HG02759 (cell line): ENCODE data around the gene SMIM17.
"Not testable (repeated sequence)": the region's sequence is repeated elsewhere in the genome, so short reads cannot be mapped to it uniquely, and the experiment has no call there.

Experiments used
- ATAC-seq: cut with Tn5 transposase; IDR thresholded peaks from one replicate; pipeline ENCODE4 v1.9.1; 2021; ENCODE audit warnings: mild to moderate bottlenecking, moderate library complexity; ENCODE audit not compliant: unreplicated experiment

Gene SMIM17

DNA sequence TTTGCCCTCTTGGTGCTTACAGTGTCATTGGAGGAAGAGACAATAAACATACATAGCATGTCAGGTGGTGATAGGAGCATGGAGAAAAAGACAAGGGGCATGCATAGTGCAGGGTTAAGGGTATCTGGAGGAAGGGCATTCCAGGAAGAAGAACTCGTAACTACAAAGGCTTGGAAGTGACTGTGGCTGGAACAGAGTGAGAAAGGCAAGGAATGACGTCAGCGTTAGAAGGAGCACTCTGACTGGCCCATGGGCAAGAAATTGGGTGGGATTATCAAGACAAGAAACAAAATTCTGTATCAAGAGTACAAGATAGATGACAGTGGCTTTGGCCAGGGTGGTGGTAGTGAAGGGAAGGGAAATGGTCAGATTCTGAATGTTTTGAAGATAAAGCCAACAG, 11.2 kb downstream of the SMIM17 start:
- no peak for ATAC-seq

DNA sequence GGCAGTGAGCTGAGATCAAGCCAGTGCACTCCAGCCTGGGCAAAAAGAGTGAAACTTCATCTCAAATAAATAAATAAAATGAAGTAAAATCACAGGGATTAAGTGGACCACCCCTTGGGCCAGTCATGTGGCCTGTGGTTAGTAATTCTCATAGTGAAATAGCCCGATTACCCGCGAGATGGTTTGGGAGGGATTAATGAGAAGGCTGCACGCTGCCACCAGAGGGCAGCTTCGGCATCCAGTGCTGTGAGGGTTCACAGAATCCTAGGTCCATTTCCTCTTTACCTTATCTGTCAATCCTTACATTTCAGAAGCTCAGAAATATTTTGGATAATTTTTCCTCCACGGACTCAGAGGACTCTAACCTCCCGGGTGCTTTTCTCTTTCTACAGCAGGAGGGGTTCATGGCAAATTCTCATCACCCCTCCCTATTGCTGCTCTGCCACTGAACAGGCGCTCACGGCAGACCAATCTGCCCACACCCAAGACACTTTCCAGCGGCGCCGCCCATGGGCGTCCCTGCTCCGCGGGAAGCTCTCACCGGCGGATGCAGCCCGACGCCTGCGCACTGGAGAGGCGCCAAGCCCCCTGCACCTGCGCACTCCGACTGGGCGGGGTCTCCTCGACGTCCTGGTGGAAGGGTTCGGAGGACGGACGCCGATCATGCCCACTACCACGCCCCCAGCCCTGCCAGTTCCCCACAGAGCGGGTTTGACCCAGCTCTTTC, 17.6 kb downstream of the SMIM17 start:
- ATAC-seq, result no peak

DNA sequence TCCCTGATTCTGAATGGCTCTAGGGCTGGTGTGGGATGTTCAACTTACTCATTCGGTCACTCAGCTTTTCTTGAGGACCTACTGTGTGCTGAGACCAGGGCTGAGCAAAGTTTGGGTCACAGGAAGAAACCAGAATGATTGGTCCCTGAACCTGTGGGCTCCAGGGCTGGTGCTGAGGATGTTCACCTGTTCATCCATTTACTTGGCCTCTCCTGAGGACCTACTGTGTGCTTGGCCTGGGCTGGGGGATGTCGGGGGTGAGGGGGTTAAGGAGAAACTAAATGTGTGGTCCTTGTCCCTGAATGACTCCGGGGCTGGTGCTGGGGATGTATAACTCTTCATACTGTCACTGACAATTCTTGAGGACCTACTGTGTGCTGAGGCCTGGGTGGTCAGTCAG, 18.3 kb downstream of the SMIM17 start:
- ATAC-seq, result no peak

DNA sequence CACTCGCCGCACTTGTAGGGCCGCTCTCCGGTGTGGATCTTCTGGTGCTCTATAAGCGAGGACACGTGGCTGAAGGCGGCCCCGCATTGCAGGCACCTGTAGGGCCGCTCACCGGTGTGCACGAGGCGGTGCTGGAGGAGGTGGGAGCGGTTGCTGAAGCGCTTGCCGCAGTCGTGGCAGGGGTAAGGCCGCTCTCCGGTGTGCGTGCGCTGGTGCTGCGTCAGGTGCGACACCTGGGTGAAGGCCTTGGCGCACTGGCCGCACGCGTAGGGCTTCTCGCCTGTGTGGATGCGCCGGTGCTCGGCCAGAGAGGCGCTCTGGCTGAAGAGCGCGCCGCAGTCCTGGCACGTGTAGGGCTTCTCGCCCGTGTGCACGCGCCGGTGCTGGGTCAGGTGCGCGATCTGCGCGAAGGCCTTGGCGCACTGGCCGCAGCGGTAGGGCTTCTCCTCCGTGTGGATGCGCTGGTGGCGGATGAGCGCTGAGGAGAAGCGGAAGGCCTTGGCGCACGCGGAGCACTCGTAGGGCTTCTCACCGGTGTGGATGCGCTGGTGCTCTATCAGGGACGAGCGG, 21.1 kb downstream of the SMIM17 start:
- no peak for ATAC-seq

DNA sequence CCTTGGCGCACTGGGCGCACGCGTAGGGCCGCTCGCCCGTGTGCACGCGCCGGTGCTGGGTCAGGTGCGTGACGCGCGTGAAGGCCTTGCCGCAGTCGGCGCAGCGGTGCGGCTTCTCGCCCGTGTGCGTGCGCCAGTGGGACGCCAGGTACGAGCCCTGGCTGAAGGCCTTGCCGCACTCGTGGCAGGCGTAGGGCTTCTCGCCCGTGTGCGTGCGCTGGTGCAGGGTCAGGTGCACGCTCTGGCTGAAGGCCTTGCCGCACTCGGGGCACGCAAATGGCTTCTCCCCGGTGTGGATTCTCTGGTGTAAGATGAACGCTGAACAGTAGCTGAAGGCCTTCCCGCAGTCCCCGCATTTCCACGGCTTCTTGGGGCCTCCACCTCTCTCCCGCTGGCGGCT, 21.6 kb downstream of the SMIM17 start:
- no peak for ATAC-seq

DNA sequence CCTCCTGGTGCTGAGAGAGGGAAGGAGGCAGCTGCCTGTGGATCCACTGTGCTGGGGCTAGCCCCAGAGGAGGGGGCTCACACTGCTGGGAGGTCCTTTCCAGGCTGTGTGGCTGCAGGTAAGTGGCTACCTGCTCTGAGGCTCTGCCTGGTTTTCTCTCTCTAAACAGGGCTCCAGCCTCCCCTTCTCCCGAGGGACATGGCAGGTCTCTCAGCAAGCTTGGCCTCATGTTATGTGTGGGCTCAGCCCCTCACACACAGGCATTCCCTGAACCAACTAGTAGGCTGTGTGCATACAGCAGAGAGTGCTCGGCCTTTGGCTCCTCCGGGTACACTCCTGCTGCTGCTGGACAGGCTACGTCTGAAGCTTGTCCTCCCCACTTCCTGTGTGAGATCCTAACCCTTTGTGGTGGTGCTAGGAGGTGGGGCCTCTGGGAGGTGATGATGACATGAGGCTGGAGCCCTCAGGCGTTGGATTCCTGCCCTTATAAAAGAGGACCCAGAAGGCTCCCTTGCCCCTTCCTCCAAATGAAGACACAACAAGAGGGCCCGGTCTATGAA, 24.4 kb downstream of the SMIM17 start:
- no peak for ATAC-seq

DNA sequence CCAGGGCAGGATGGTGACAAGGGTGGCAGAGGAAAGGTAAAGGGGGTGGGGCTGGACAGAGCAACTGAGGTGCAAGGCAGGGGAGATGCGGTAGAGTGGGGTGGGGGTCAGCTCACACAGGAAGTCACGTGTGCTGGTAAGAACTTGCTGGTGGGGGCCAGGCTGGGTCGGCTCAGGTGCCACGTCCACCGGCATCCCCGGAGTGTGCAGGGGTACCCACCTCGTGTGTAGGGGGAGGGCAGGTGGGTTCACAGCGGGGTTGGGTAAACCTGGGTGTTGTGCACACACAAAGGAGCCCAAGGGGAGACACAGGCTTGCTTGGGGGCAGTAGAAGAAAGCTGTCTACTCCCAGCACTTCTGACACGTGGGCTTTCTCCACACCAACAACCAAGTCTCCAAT, 25.7 kb downstream of the SMIM17 start:
- ATAC-seq, result no peak

DNA sequence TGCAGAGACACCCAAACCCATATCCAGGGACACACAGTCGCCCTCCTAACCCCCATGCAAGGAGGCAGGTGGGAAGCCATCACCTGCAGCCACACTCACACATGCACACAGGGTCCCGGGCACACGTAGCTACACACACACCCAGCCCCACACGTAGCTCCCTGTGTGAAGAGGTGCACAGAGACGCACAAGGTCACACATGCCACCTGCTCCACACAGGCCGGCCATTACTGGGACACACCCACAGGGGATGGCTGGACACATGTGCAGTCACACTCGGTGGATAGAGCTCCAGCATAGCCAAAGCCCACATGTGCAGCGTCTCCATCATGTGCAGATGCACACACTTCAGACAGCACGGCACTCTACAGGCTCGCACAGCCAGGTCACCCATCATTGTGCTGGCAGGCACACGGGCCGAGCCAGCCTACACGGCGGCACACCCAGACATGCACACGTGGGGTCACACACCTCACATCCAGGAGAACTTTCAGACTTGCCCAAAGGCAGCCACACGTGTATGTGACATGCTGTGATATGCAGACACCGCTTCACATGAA, 27.5 kb downstream of the SMIM17 start:
- no peak for ATAC-seq

DNA sequence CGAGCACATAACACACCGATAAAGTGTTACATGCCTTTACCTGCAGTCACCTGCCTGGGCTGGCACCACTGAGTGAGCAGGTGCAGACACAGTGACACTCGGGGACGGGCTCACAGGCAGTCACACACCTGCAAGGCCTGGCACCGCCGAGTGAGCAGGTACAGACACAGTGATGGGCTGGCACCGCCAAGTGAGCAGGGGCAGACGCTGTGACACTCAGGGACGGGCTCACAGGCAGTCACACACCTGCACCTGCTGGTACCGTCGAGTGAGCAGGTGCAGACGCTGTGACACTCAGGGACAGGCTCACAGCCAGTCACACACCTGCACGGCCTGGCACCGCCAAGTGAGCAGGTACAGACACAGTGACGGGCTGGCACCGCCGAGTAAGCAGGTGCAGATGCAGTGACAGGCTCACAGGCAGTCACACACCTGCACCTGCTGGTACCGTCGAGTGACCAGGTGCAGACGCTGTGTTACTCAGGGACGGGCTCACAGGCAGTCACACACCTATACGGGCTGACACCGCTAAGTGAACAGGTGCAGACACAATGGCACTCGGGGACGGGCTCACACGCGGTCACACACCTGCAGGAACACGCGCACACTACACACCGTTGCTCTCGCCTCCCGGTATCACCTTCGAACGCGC, 28.1 kb downstream of the SMIM17 start:
- ATAC-seq, result no peak

DNA sequence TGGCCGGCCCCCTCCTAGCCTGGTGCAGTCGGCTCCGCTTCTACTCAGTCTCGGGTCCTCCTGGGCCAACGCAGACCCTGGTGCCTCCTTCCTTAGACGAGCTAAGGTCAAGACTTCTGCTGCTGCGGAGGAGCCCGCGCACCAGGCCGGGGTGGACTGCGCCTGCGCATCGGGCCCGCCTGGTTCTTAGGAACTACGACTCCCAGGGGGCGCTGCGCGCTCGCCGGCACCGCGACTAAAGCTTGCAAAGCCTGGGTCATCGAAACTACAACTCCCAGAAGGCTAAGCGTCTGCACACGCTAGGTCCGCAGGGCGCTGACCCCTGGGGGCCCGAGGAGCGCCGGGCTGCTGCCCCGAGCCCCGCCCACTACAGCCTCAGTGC, 28.6 kb downstream of the SMIM17 start, which contains the start of gene ZNF835:
TSS of gene ZNF835 (minus strand) at position 145 of the 382 bp plus-strand sequence. CDS start 6,559 bp downstream, outside the sequence.
- no peak for ATAC-seq

DNA sequence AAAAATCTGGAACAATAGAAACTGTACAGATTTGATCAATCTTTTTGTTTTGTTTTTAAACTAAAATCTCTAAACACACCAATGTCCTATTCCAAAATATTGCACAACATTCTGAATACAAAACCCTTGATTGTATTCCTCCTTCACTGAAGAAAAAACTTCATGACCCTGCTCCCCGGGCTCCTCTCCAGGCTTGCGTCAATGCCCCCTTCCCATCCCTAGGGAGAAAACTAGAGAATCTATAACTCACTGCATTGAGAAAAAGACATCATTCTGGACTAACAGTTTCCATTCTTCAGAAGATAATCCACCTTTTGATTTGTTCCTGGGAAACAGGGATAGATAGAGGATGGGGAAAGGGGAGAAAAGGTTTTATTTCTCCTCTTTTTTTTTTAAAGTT, 29.7 kb downstream of the SMIM17 start:
- ATAC-seq, result not testable (repeated sequence)

DNA sequence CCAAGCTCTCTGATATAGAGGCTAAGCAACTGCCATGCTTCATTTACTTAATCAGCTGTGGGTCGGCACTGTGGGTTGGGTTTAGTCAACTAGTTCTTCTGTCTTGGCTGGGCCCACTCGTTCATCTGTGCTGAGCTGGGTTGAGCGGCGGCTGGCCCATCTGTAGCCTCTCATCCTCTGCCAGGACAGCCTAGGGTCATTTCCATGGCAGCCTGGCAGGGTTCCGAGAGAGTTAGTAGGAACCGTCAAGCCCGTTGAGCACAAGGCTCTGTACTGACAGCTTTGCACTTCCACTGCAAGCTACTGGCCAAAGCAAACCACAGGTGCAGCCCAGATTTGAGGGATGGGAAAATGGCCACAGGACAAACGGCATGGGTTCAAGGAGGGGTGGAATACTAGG, 35.2 kb downstream of the SMIM17 start:
- no peak for ATAC-seq

DNA sequence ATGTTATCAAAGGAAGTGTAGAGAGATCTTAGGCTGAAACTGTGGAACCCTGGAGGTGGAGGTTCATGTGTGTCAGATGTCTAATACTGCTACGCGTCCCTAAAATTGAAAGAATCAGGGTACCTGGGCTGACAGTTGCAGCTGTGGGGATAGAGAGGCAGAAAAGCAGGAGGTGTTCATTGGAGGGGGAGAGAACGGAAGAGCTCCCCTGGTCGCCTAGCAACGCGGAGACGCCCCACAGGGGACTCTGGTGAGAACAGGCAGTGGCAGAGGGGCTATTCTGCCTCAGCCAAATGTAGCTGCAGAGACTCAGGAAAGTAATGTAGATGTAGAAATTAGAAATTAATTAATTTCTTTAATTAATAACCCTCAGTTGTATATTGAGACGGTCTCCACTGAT, 38.7 kb downstream of the SMIM17 start:
- ATAC-seq, result no peak

DNA sequence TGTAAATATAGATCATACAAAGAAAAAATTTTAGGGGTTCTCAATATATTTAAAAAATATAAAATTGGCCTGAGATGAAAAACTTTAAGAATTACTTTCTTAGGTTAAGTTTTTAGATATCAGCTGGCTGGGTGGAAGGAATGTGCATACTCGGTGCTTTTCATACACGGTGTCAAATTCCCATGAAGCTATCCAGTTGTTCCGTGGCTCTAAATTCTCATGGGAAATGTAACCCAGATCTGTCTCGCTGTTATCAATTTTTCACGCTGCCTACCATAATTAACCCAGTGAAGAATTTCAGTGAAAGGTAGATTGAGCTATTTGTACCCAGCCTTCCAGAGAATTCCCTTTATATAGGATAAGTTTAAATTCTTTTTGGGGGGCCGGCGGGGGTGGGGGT, 40.2 kb downstream of the SMIM17 start:
- ATAC-seq, result no peak

DNA sequence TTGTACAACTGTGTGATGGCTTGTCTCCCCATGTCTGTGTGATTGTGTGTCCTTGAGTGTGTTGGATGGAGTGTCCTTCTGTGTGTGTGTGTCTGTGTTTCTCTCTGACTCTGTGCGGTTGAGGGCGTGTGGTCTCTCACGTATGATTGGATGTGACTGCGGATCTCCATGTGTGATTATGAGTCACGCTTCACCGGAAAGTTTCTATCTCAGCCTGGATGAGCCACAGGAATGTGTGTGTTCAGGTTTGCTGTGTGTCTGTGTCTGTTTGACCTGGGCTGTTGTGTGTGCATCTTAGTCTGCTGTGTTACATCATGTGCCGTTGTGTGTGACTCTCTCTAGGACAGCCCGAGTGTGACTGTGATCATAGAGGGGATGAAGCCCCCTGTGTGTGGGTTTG, 44.1 kb downstream of the SMIM17 start:
- ATAC-seq, result no peak

DNA sequence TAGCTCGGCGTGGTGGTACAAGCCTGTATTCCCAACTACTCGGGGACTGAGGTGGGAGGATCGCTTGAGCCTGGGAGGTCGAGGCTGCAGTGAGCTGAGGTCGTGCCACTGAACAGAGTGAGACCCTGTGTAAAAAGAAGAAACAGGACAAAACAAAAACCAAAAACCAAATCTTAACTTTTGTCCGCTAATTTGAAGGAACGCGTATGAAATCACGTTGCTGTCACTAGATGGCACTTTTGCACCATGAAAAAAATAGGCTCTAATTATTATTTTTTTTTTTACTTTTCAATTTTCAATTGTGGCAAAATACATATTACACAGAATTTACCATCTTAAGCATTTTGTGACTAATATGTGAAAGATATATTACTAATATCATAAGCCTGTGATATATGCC, 46.2 kb downstream of the SMIM17 start:
- no peak for ATAC-seq

DNA sequence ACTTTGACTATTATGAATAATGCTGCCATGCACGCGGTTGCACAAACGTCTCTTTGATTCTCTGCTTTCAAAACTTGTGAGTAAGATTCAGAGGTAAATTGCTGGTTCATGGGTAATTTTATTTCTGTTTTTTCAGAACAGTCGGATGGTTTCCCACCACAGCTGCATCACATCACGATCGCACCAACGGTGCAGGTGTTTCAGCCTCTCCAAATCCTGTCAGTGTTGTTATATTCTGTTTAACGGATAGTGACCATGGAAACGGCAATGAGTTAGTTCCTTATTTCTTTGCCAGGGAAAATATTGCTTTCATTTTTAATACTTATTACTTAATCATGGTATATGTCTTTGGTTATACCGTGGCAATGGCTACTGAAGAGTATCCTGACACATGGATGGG, 47.7 kb downstream of the SMIM17 start:
- ATAC-seq, result no peak

DNA sequence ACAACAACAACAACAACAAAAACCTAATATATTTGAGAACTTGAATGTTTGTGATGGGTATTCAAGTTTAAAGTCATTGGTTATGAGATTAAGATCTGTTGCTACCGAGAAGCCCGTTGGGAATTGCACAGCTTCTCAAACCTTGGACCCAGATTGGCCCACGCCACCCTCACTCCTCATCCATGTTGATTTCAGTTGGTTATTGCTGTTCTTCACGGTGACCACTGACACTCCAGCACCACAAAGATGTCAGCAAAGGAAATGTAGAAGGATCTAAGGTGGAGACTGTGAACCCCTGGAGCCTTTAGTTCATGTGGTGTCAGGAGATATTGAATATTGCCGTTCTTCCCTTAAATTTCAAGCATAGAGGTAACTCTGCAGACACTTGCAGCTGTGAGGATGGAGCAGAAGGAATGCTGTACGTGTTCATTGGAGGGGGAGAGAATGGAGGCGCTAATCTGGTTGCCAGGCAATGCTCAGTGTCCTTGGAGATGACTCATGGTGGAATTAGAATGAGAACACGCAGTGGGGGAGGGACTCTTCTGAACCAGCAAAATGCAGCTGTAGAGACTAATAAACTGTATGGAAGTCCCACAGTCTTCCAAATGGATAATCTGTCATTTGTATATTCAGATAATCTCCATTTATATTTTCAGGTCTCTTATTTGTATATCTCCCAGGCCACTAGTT, 49.4 kb downstream of the SMIM17 start:
- no peak for ATAC-seq

DNA sequence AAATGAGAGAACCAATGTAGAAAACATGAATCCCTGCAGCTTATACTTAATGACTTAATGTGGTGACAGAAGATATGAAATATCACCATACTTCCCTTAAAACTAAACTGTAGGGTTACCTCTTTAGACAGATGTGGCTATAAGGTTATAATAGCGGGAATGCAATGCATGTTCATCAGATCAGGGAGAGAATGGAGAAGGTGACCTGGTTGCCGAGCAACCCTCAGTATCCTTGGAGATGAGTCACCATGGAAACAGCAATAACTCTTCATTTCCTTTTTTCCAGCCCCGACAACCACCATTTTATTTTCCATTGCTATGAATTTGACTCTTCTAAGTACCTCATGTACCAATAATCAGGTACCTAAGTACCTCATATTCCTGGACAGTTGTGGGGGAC, 56.6 kb downstream of the SMIM17 start:
- ATAC-seq, result no peak

DNA sequence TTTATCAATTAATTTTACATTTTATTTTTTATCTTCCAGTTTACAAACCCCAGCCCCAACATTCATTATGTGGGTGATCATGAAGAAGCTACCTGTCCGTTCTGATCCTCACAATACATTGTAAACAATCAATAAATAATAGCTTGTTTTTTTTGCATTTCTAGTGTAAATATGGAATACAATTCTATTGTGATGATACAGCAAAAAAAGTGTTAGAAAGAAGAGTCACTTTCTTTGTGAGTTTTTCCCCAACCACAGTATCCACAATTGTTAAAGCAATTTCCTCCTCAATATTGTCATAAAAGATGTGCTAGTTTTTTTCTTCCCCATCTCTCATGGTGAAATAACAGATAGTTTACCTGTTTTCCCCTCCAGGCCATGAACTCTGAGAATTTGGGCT, 58.9 kb downstream of the SMIM17 start:
- no peak for ATAC-seq

DNA sequence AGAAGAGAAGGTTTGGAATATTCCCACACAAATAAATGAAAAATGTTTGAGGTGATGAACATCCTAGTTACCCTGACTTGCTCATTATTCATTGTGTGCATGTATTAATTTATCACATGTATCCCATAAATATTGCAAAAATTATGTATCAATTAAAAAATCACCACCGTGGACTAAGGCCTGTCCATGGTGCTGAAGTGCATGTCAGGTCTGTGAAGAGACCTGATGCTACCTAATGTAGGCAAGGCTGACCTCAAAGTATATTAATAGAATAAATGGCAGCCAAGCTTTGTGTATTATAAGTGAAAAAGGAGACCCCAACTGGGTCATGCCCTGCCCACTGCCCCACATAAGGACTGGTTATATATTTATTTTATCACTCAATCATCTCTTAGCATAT, 63.0 kb downstream of the SMIM17 start:
- ATAC-seq, result no peak
